Measurements from ENCODE around the gene CNPY1.

DNA sequence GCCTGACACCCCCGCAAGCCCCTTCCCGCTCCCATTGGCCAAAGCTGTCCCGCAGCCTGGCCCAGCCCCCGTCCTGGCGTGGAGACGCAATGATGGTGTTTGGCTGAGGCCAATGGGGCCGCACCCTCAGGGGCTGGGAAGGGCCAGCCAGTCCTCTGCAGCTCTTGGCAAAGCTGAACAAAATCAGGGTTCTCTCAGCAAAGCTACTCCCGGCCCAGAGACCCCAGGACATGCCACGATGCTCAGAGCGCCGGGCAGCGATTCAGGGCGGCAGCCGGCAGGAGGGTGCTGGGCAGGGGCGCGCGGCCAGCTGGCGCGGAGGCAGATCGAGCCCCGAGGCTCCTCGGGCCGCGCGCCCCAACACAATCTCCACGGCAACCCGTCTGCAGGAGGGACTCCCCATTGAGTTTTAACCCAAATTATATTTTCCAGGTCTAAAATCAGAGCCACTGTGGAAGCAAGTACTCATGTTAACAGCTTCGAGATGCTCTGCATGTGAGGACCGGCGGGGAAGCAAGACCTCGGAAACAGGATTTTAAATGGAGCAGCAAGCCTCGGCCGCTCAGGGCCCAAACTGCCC is 8.8 kb upstream of the CNPY1 start:
- TF ChIP-seq, protein P1, sequence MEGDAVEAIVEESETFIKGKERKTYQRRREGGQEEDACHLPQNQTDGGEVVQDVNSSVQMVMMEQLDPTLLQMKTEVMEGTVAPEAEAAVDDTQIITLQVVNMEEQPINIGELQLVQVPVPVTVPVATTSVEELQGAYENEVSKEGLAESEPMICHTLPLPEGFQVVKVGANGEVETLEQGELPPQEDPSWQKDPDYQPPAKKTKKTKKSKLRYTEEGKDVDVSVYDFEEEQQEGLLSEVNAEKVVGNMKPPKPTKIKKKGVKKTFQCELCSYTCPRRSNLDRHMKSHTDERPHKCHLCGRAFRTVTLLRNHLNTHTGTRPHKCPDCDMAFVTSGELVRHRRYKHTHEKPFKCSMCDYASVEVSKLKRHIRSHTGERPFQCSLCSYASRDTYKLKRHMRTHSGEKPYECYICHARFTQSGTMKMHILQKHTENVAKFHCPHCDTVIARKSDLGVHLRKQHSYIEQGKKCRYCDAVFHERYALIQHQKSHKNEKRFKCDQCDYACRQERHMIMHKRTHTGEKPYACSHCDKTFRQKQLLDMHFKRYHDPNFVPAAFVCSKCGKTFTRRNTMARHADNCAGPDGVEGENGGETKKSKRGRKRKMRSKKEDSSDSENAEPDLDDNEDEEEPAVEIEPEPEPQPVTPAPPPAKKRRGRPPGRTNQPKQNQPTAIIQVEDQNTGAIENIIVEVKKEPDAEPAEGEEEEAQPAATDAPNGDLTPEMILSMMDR (IDR thresholded peaks at IDR 0.05) = no peak
- TF ChIP-seq EZH2 (IDR thresholded peaks at IDR 0.05; ENCODE audit: borderline replicate concordance, insufficient read depth, low read depth, low read length, poor library complexity, severe bottlenecking) = no peak
